Measurements from ENCODE around the gene TUBB.

DNA sequence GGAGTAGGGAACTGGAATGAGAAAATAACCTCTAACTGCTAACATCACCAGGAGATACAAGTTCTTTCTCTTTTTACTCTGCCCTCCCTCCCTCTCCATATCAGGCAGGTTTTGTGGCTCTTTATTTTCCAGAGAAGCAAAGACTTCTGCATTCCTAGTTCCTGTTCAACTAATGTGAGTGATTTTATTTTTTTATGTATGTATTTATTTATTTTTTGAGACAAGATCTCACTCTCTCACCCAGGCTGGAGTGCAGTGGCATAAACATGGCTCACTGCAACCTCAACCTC is 30.2 kb downstream of the TUBB start:
- no peak for TF ChIP-seq POLR2AphosphoS5 (IDR thresholded peaks at IDR 0.05)
- TF ChIP-seq, protein P1, sequence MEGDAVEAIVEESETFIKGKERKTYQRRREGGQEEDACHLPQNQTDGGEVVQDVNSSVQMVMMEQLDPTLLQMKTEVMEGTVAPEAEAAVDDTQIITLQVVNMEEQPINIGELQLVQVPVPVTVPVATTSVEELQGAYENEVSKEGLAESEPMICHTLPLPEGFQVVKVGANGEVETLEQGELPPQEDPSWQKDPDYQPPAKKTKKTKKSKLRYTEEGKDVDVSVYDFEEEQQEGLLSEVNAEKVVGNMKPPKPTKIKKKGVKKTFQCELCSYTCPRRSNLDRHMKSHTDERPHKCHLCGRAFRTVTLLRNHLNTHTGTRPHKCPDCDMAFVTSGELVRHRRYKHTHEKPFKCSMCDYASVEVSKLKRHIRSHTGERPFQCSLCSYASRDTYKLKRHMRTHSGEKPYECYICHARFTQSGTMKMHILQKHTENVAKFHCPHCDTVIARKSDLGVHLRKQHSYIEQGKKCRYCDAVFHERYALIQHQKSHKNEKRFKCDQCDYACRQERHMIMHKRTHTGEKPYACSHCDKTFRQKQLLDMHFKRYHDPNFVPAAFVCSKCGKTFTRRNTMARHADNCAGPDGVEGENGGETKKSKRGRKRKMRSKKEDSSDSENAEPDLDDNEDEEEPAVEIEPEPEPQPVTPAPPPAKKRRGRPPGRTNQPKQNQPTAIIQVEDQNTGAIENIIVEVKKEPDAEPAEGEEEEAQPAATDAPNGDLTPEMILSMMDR (IDR thresholded peaks at IDR 0.05) = no peak
